Peyer's patch (tissue), 4 donors: ENCODE results near the gene CLDN10.

Experiments
- CTCF ChIP-seq, 6 experiments: fragments of 450-650 bp in 4 of 6; fragments of 200-600 bp in 2 of 6; sonication (generic) in 1 of 6; IDR thresholded peaks; one replicate each; pipeline ENCODE4 v1.5.1; 2017 to 2019; ENCODE audit warnings: antibody characterized with exemption in 6 of 6, mild to moderate bottlenecking in 3 of 6, moderate library complexity in 1 of 6
- POLR2A ChIP-seq, 2 donors: fragments of 450-650 bp; IDR thresholded peaks; one replicate each; pipeline ENCODE4 v1.5.1; 2017; ENCODE audit warnings: antibody characterized with exemption in 2 of 2, mild to moderate bottlenecking in 2 of 2, moderate library complexity in 2 of 2

- no peak for TF ChIP-seq CTCF (IDR thresholded peaks at IDR 0.05)
- no peak for TF ChIP-seq POLR2A (IDR thresholded peaks at IDR 0.05)
These were observed at the start of gene CLDN10 for GRCh38 chr13:95552539-95553441.
